SW480 (cell line): ENCODE results near the gene SUN1.
"Not testable (repeated sequence)": the region's sequence is repeated elsewhere in the genome, so short reads cannot be mapped to it uniquely, and the experiment has no call there.

Experiments used
- DNase-seq: peaks from one replicate; pipeline ENCODE4 v3.0.0-alpha.2; 2016; ENCODE audit warnings: low spot score

Gene SUN1

GRCh38 chr7:834277-834676, 2.0 kb downstream of the SUN1 start:
- no peak for DNase-seq

GRCh38 chr7:835021-835420, 2.7 kb downstream of the SUN1 start:
- no peak for DNase-seq

- DNase-seq: no peak
Measured at GRCh38 chr7:835485-836401, 3.5 kb downstream of the SUN1 start.

GRCh38 chr7:836429-836828, 4.2 kb downstream of the SUN1 start:
- peak; percentile 29 for DNase-seq

GRCh38 chr7:837001-837400, 4.7 kb downstream of the SUN1 start:
- no peak for DNase-seq

GRCh38 chr7:840001-840600, 7.8 kb downstream of the SUN1 start:
- no peak for DNase-seq

GRCh38 chr7:841943-842342, 9.7 kb downstream of the SUN1 start:
- DNase-seq: no peak

- no peak for DNase-seq
Measured at GRCh38 chr7:842431-843031, 10.3 kb downstream of the SUN1 start.

- DNase-seq: no peak
Measured at GRCh38 chr7:843230-843629, 11.0 kb downstream of the SUN1 start.

GRCh38 chr7:844043-844442, 11.8 kb downstream of the SUN1 start:
- no peak for DNase-seq

- DNase-seq: no peak
Measured at GRCh38 chr7:844514-844913, 12.2 kb downstream of the SUN1 start.

- DNase-seq: no peak
Measured at GRCh38 chr7:845091-845490, 12.8 kb downstream of the SUN1 start.

- no peak for DNase-seq
Measured at GRCh38 chr7:845731-846130, 13.5 kb downstream of the SUN1 start.

- not testable (repeated sequence) for DNase-seq
Measured at GRCh38 chr7:846958-847650, 14.8 kb downstream of the SUN1 start.

- not testable (repeated sequence) for DNase-seq
Measured at GRCh38 chr7:847728-848127, 15.5 kb downstream of the SUN1 start.

GRCh38 chr7:849145-849544, 16.9 kb downstream of the SUN1 start:
- DNase-seq: no peak

GRCh38 chr7:849781-850180, 17.5 kb downstream of the SUN1 start:
- no peak for DNase-seq

GRCh38 chr7:851204-851603, 18.9 kb downstream of the SUN1 start:
- DNase-seq: no peak

GRCh38 chr7:853366-854117, 21.3 kb downstream of the SUN1 start:
- DNase-seq: no peak

- no peak for DNase-seq
Measured at GRCh38 chr7:854118-854775, 22.0 kb downstream of the SUN1 start.

GRCh38 chr7:855686-856369, 23.6 kb downstream of the SUN1 start:
- DNase-seq: no peak
